Measurements from ENCODE around the gene MT1F.

GRCh38 chr16:56652600-56652999 is 5.2 kb upstream of the MT1F start:
- TF ChIP-seq RCOR1 (IDR thresholded peaks at IDR 0.05; ENCODE audit: insufficient replicate concordance, low read length) (no peak), POLR2A (IDR thresholded peaks at IDR 0.05; ENCODE audit: low read depth, low read length) (no peak), RFX5 (IDR thresholded peaks at IDR 0.05; ENCODE audit: low read depth, low read length) (no peak), CEBPB (IDR thresholded peaks at IDR 0.05; ENCODE audit: low read depth, low read length) (no peak), MAFK (IDR thresholded peaks at IDR 0.05; ENCODE audit: low read depth, low read length) (no peak), BHLHE40 (IDR thresholded peaks at IDR 0.05; ENCODE audit: low read depth, low read length) (no peak)
- TF ChIP-seq, protein P1, sequence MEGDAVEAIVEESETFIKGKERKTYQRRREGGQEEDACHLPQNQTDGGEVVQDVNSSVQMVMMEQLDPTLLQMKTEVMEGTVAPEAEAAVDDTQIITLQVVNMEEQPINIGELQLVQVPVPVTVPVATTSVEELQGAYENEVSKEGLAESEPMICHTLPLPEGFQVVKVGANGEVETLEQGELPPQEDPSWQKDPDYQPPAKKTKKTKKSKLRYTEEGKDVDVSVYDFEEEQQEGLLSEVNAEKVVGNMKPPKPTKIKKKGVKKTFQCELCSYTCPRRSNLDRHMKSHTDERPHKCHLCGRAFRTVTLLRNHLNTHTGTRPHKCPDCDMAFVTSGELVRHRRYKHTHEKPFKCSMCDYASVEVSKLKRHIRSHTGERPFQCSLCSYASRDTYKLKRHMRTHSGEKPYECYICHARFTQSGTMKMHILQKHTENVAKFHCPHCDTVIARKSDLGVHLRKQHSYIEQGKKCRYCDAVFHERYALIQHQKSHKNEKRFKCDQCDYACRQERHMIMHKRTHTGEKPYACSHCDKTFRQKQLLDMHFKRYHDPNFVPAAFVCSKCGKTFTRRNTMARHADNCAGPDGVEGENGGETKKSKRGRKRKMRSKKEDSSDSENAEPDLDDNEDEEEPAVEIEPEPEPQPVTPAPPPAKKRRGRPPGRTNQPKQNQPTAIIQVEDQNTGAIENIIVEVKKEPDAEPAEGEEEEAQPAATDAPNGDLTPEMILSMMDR (conservative IDR thresholded peaks at IDR 0.05; ENCODE audit: low read depth, low read length): no peak
